HS-27A (cell line): Measurements from ENCODE around the gene SLC25A22.

ENCODE experiments used
- DNase-seq: peaks from one replicate; pipeline ENCODE4 v3.0.0-alpha.2; 2012; ENCODE audit warnings: low read depth, missing footprints

Gene SLC25A22

GRCh38 chr11:833849-834311 is 35.8 kb upstream of the SLC25A22 start:
- no peak for DNase-seq

DNA sequence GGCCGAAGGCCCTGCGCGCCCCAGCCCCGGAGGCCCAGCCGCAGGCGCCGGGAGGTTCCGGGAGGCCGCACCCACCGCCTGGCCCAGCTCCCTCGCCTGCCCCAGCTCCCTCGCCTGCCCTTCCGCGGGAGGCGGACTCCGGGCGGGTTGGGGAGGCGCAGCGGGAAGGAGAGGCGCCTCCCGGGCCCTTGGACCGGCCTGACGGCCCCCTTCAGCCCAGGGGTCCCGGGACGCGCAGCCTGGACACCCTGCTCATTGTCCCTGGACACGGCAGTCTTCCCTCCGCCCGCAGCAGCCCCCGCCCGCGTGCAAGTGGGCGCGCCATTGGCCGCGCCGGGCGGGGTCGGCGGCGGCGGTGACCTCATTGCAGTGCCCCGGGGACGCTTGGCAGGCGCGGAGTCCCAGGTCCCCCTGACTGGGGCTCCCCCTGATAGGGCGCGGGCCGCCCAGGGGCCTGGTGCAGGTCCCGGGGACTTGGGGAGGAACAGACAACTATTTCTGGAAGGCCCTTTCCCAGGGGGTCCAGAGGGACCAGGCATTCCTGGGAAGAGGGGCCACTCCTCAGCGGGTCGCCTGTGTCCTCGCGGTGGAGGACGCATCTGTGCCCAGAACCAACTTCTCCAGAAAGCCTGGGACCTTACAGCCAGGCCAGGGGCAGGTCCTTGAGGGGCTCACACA is 35.2 kb upstream of the SLC25A22 start:
- no peak for DNase-seq

- no peak for DNase-seq
Observed at GRCh38 chr11:832529-833113, 34.5 kb upstream of the SLC25A22 start, which contains the start of gene CD151. Gene CD151 (plus strand): TSS chr11:832952. CDS start chr11:836070, 3,118 bp downstream.

DNA sequence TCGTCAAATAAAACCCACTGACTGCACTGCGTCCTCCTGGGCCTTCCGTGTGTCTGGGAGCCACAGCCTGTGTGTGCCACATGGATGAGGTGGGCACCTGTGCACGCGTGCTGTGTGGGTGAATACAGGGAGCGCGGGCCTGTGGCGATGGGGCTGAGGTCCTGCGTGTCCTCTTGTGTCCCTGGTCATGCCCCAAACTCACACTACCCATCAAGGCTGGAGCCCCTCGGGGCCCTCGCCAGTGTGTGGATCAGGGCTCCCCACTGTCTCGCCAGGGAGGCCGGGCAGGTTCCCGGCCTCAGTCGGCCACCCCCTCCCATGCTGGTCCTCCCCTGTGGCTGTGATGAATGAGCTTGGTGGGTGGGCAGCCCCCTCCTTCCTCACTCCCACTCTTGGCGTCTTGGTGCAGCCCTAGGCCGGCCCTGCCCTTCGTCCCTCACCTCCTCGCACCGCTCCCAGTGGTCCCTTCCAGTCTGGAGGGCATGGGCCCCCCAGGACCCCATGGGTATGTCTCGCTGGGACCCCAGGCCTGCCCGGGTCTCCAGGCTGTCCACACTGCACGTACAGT is 34.0 kb upstream of the SLC25A22 start:
- no peak for DNase-seq

DNA sequence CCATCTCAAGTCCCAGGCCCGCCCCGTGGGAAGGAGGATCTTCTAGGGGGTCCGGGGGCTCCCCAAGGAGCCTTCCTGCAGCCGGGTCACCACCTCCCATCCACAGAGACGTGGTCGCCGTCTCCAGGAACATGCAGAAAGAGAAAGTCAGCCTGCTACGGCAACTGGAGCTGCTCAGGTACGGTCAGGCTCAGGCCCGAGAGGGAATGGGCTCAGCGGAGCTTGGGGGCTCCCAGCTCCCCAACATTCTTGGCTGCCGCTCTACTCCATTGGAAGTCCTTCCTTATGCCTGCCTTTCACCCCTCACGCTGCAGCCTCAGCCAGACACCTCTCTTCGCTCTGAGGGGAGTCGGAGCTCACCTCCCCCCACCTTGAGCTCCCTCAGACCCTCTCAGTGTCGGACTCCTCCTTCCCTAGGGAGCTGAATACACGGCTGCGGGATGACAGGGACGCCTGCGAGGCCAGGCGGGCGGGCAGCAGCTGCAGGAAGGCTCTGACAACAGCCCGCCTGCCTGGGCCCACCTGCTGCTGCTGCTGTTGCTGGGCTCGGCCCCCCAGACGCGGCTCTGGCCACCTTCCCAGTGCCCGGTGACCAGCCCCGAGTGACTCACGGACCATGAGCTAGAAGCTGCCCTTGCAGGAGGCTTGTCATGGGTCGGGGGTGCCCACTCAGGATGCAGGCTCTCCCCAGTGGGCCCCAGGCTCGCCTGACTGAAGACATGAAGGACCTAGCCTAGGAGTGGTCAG is 33.2 kb upstream of the SLC25A22 start:
- DNase-seq: no peak

DNA sequence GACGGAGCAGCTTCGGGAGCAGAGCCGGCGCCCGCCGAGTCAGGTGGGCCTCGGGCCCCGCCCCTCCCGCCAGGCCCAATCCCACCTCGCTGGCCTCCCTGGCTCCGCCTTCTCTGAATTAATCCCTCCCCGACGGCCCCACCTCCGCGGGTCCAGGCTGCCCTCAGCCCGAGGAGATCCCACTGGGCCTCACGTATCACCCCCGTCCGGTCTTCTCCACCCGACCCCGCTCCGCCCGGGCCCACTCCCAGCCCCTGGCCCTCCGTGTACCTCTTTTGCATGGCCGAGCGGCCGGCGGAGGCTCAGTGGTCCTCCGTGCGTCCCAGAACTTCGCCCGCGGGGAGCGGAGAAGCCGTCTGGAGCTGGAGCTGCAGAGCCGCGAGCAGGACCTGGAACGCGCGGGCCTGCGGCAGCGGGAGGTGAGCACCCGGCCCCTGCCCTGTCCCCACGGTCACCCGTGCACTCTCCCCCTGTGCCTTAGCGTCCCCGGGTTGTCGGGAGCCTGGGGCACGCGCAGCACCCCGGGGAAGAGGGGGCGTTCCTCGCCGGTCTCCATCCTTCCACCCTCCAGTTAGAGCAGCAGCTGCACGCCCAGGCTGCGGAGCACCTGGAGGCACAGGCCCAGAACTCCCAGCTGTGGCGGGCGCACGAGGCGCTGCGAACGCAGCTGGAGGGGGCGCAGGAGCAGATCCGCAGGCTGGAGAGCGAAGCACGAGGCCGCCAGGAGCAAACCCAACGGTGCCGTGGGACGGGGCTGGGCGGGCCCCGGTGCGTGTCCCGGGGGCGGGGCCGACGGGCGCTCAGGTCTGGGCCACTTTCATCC is 32.4 kb upstream of the SLC25A22 start:
- no peak for DNase-seq

DNA sequence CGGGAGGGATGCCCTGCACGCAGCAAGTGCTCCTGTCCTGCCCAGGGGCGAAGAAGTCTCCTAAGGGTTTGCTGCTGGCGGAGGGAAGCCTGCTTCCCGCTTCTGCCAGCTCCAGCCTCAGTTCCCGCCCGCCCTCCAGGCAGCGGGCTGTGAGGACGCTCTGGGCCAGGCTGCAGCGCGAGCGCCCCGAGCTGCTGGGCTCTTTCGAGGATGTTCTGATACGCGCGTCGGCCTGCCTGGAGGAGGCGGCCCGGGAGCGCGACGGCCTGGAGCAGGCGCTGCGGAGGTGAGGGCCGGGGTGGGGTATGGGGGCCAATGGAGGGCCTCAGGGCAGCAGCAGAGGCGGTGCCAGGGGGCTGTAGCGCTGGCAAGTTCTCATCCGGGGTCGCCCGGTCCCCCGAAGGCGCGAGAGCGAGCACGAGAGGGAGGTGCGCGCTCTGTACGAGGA is 31.8 kb upstream of the SLC25A22 start:
- no peak for DNase-seq

DNA sequence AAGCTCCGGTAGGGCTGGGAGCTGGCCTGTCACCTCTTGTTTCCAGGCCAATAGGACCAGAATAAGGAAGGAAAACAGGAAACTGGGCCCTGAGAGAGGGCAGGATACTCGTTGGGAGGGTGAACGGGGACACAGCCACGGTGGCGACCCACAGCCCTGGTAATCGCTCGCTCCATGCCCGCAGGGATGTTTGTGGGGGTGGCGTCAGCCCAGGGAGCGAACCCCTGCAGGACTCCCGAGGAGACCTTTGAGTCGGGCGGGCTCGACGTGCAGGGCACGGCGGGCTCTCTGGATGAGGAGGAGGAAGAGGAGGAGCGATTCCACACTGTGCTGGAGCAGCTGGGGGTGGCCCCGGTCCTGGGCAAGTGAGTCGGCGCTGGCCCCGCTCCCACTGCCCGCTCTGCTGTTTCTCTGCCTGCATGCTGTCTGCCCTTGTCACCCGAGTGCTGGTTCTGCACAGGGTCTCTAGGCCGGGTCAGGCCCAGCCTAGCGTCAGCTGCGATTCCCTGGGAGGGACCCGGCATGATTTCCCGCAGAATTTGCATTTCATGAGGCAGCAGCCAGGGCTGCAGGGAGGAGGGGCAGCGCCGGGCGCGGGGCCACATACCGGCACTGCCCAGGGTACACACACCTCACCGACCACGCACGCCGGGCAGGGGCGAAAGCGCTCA is 31.2 kb upstream of the SLC25A22 start:
- no peak for DNase-seq

- no peak for DNase-seq
Observed at GRCh38 chr11:828506-829175, 30.6 kb upstream of the SLC25A22 start.

DNA sequence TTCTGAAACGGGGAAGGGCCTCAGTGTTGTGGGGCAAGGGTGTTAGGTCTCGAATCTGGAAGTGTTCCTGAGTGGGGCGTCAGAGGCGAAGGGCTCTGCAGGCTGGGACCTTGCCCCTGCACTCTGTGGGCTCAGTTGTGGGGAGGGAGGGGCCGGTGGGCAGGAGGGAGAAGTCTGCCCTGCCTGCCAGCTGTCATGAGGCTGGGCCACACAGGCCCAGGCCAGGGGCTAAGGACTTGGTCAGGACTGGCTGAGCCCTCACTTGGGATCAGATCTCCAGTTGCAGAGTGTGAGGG is 29.8 kb upstream of the SLC25A22 start, which contains the start of gene CRACR2B:
CRACR2B (plus strand) TSS at position 23 of the 296 bp plus-strand sequence. CDS start 689 bp downstream, outside the sequence.
- no peak for DNase-seq

- DNase-seq: no peak
Observed at GRCh38 chr11:827146-827896, 29.2 kb upstream of the SLC25A22 start.

DNA sequence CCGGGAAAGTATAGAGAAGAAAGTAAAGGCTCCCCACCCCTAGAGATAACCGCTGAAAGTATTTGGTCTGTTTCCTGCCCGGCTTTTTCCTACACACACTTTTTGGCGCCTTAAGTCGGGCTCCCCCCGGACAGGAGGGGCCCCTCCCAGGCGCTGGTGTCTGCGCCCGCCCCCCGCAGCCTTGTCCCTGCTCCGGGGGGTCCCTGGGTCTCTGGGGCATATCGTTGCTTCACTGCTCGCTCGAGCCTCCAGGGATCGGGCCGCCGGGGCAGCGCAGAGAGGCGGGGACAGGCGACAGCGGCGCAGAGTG is 28.7 kb upstream of the SLC25A22 start:
- DNase-seq: no peak

GRCh38 chr11:826227-826621 is 28.1 kb upstream of the SLC25A22 start:
- no peak for DNase-seq

- DNase-seq: no peak
Observed at GRCh38 chr11:825366-826226, 27.5 kb upstream of the SLC25A22 start.

DNA sequence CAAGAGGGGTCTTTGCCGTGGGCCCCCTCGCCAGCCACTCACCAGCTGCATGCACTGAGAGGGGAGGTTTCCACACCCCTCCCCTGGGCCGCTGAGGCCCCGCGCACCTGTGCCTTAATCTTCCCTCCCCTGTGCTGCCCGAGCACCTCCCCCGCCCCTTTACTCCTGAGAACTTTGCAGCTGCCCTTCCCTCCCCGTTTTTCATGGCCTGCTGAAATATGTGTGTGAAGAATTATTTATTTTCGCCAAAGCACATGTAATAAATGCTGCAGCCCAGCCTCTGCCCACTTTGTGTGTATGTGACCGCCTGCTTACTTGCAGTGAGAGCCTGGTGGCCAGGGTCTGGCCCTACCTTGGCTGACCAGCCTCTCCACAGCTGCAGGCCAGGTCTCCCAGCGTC is 26.9 kb upstream of the SLC25A22 start:
- no peak for DNase-seq

DNA sequence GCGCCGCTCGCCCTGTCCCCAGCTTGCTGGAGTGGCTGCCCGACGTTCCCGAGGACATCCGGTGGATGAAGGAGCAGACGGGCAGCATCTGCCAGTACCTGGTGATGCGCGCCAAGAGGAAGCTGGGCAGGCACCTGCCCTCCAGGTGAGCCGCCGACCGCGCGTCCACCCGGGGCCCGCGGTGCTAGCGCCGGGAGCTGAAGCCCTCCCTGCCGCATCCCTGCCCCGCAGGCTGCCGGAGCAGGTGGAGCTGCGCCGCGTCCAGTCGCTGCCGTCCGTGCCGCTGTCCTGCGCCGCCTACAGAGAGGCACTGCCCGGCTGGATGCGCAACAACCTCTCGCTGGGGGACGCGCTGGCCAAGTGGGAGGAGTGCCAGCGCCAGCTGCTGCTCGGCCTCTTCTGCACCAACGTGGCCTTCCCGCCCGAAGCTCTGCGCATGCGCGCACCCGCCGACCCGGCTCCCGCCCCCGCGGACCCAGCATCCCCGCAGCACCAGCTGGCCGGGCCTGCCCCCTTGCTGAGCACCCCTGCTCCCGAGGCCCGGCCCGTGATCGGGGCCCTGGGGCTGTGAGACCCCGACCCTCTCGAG is 26.3 kb upstream of the SLC25A22 start:
- no peak for DNase-seq

DNA sequence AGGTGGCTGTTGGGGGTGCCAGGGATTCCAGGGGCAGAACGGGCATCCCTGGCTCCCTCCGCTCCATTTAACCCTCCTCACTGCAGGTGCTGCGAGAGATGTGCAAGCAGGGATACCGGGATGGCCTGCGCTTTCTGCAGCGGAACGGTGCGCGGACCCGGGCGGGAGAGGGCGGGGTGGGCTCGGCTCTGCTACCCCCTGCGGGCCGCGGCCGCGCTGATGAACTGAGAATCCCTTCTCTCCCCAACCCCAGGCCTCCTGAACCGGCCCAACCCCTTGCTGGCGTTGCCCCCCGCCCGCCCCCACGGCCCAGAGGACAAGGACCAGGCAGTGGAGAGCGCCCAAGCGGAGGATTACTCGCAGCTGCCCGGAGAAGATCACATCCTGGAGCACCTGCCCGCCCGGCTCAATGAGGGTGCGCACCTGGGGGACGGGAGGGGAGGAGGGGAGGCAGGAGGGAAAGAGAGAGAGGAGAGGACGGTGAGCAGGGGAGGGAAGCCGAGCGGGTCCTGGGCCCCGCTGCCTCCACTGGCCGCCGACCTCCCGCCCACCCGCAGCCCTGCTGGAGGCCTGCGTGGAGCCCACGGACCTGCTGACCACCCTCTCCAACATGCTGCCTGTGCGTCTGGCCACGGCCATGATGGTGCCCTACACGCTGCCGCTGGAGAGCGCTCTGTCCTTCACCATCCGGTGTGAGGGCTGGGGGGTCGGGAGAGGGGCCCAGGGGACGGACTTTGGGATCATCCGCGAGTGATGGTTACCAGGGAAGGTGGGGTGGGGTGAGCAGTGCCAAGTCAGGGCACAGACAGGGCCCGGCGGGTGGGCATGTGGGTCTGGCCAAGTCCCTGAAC is 25.6 kb upstream of the SLC25A22 start:
- DNase-seq: no peak
